ENCODE results near the gene TSPAN9. TPM values are rescaled to one million over a fixed set of nuclear protein-coding genes. Genes with fewer than 3 reads are reported as not detected.

Gene TSPAN9
- total RNA-seq, 1 donor: 8.1 TPM

GRCh38 chr12:3277306-3277943 lies 200.2 kb downstream of the TSPAN9 start:
- no peak overlapping the region for H3K4me3 ChIP-seq (ENCODE audit: low read depth, low read length)
- no peak for DNase-seq (ENCODE audit: low read depth)
- no peak for TF ChIP-seq CTCF (IDR thresholded peaks at IDR 0.05; ENCODE audit: insufficient read depth, low read length)

GRCh38 chr12:3278681-3279414 lies 201.7 kb downstream of the TSPAN9 start:
- no peak overlapping the region for H3K4me3 ChIP-seq (ENCODE audit: low read depth, low read length)
- DNase-seq (ENCODE audit: low read depth): no peak

GRCh38 chr12:3279415-3279780 lies 202.2 kb downstream of the TSPAN9 start:
- TF ChIP-seq CTCF (IDR thresholded peaks at IDR 0.05; ENCODE audit: insufficient read depth, low read length): no peak
- no peak for DNase-seq (ENCODE audit: low read depth)
- no peak overlapping the region for H3K4me3 ChIP-seq (ENCODE audit: low read depth, low read length)

More at GRCh38 chr12:3278681-3279414, 201.7 kb downstream of the TSPAN9 start:
- no peak for TF ChIP-seq CTCF (IDR thresholded peaks at IDR 0.05; ENCODE audit: insufficient read depth, low read length)

GRCh38 chr12:3279832-3280231 lies 202.7 kb downstream of the TSPAN9 start:
- no peak for DNase-seq (ENCODE audit: low read depth)
- TF ChIP-seq CTCF (IDR thresholded peaks at IDR 0.05; ENCODE audit: insufficient read depth, low read length): no peak
- no peak overlapping the region for H3K4me3 ChIP-seq (ENCODE audit: low read depth, low read length)

GRCh38 chr12:3280967-3281366 lies 203.8 kb downstream of the TSPAN9 start:
- no peak for TF ChIP-seq CTCF (IDR thresholded peaks at IDR 0.05; ENCODE audit: insufficient read depth, low read length)
- DNase-seq (ENCODE audit: low read depth): no peak
- H3K4me3 ChIP-seq (ENCODE audit: low read depth, low read length): no peak overlapping the region

- H3K4me3 ChIP-seq (ENCODE audit: low read depth, low read length): no peak overlapping the region
- no peak for TF ChIP-seq CTCF (IDR thresholded peaks at IDR 0.05; ENCODE audit: insufficient read depth, low read length)
- DNase-seq (ENCODE audit: low read depth): no peak
Observed at GRCh38 chr12:3281588-3282383, 204.6 kb downstream of the TSPAN9 start.

All from fibroblast of the aortic adventitia (primary cell).